AG04449 (cell line): ENCODE data around the gene GINS2.

Experiments
- CTCF ChIA-PET: fragments of 350-600 bp; formaldehyde crosslinking; extraction: SDS; loops from one replicate; lab custom pipeline; 2021; ENCODE audit warnings: antibody characterized with exemption; lab: Yijun Ruan, JAX
- POLR2A ChIA-PET: fragments of 400-600, 350-600 bp; formaldehyde crosslinking; extraction: SDS; loops from one replicate; lab custom pipeline; 2020; ENCODE audit warnings: antibody characterized with exemption, inconsistent platforms; lab: Yijun Ruan, JAX
- DNase-seq: peaks from one replicate; pipeline ENCODE4 v3.0.0-alpha.2; 2010; ENCODE audit warnings: low read depth, low spot score
- H3K4me3 ChIP-seq: 2 replicates; pipeline ENCODE4 v1.5.1; 2011; ENCODE audit warnings: low read depth, mild to moderate bottlenecking, control low read depth, low read length
- CTCF ChIP-seq: IDR thresholded peaks from one replicate; pipeline ENCODE4 v1.5.1; 2011; ENCODE audit warnings: mild to moderate bottlenecking, moderate library complexity, low read length, control low read depth, inconsistent platforms; ENCODE audit not compliant: insufficient read depth; ENCODE audit errors: missing control alignments

Gene GINS2

DNA sequence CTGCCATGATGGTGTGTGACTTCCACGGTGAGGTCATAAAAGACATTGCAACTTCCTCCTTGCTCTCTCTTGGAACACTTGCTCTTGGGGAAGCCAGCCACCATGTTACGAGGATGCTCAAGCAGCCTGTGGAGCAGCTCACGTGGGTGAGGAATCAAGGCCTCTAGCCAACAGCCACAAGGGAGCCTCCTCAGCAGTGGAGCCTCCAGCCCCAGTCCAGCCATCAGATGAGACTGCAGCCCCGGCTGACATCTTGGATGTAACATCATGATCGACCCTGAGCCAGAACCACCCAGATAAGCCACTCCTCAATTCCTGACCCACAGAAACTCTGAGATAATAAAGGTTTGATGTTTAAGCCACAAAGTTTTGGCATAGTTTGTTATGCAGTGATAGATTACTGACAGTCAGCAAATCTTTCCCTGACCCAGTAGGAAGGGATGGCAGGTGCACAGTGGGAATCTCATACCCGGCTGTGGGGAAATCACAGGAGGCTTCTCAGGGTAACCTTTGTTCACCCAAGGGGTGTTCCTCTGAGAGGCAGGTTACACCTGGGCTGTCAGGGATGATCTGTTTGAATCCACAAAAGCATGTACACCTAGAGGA lies 23.3 kb upstream of the GINS2 start:
- H3K4me3 ChIP-seq = no peak overlapping the region
- POLR2A ChIA-PET = no interaction called here
- CTCF ChIA-PET = interaction anchor here (1.0 to 10.3 kb wide), 5 partner anchors 10 to 96 kb away, joined by 3 to 220 read pairs (median 4); no protein-coding TSS in a partner anchor
- no peak for DNase-seq
- TF ChIP-seq CTCF = no peak

- no peak for TF ChIP-seq CTCF
- POLR2A ChIA-PET = no interaction called here
- DNase-seq = no peak
- H3K4me3 ChIP-seq = no peak overlapping the region
- CTCF ChIA-PET = interaction anchor here (0.7 to 1.6 kb wide), 3 partner anchors 12 to 95 kb away, joined by 3 to 6 read pairs (median 4); no protein-coding TSS in a partner anchor
Observed at GRCh38 chr16:85710732-85711131, 22.0 kb upstream of the GINS2 start.

GRCh38 chr16:85709766-85710585 lies 21.2 kb upstream of the GINS2 start:
- no peak for TF ChIP-seq CTCF
- no peak overlapping the region for H3K4me3 ChIP-seq
- DNase-seq = no peak
- ChIA-PET CTCF (interaction anchor here (1.0 to 1.9 kb wide), 6 partner anchors 7 to 94 kb away, joined by 3 to 15 read pairs (median 5); no protein-coding TSS in a partner anchor), POLR2A (no interaction called here)

DNA sequence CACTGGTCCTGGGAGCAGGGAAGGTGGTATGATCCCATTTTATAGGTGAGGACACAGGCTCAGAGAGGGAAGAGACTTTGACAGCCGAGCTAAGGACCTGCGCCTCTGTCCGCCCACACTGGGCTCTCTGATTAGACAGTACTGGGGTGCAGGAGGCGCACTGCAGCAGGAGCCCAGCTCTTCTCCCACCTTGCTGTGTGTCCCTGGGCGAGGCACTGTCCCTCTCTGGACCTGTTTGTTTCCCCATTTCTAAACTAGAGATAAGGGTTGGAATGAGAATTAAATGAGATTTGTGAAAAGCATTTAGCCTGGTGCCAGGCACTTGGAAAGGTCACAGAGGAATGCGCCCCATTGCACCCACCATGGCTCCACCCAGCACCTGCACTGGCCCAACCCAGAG lies 19.6 kb upstream of the GINS2 start:
- CTCF ChIA-PET = interaction anchor here (1.1 to 1.9 kb wide), 2 partner anchors 9 to 11 kb away, joined by 4 to 15 read pairs; no protein-coding TSS in a partner anchor
- POLR2A ChIA-PET = interaction anchor here (0.6 kb wide), 1 partner anchor 14 kb away, joined by 4 read pairs; no protein-coding TSS in a partner anchor
- no peak overlapping the region for H3K4me3 ChIP-seq
- DNase-seq = no peak
- no peak for TF ChIP-seq CTCF

- H3K4me3 ChIP-seq = no peak overlapping the region
- POLR2A ChIA-PET = interaction anchor here (0.6 kb wide), 1 partner anchor 15 kb away, joined by 4 read pairs; no protein-coding TSS in a partner anchor
- no peak for TF ChIP-seq CTCF
- CTCF ChIA-PET = interaction anchor here (1.1 to 1.9 kb wide), 2 partner anchors 9 to 11 kb away, joined by 4 to 15 read pairs; no protein-coding TSS in a partner anchor
- DNase-seq = no peak
Observed at GRCh38 chr16:85707528-85708095, 18.9 kb upstream of the GINS2 start.
